Activated gamma-delta T cell treated with Interleukin-2 at 50 U/mL for 16 hours (primary cell): ENCODE results near the gene PGM2.

Source experiments
- DNase-seq: peaks from one replicate; pipeline ENCODE4 v3.0.0-alpha.2; 2020

PGM2 gene

DNA sequence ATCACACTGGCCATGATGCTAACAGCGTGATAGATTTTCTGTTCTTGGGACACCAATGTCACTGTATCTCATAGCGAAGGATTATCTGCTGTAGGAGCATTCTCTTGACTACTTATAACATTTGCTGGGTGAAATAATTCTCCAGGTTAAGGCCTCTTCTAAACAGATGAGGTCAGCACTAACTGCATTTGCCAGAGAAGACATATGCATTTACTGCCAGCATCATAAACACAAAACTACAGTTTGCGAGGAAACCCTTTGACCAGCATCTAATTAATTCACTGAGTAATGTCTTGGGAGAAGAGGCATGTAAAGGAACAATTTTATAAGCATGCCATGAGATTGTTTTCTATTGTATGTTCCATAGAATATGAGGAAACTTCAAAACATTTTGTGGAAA lies 78.3 kb downstream of the PGM2 start:
- DNase-seq = no peak

DNA sequence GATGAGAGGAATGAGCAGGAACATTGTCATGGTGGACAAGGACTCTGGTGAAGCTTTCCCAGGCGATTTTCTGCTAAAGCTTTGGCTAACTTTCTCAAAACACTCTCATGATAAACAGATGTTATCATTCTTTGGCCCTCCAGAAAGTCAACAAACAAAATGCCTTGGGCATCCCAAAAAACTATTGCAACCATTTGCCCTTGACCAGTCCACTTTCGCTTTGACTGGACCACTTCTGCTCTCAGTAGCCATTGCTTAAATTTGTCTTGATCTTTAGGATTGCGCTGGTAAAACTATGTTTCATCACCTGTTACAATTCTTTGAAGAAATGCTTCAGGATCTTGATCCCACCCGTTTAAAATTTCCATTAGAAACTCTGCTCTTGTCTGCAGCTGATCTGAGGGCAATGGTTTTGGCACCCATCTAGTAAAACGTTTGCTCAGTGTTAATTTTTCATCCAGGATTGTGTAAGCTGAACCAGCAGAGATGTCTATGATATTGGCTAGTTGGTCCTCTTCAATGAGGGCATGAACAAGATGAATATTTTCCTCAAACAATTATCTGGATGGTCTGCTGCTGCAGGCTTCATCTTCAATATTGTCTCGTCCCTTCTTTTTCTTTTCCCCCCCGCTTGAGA lies 79.2 kb downstream of the PGM2 start:
- DNase-seq = no peak

DNA sequence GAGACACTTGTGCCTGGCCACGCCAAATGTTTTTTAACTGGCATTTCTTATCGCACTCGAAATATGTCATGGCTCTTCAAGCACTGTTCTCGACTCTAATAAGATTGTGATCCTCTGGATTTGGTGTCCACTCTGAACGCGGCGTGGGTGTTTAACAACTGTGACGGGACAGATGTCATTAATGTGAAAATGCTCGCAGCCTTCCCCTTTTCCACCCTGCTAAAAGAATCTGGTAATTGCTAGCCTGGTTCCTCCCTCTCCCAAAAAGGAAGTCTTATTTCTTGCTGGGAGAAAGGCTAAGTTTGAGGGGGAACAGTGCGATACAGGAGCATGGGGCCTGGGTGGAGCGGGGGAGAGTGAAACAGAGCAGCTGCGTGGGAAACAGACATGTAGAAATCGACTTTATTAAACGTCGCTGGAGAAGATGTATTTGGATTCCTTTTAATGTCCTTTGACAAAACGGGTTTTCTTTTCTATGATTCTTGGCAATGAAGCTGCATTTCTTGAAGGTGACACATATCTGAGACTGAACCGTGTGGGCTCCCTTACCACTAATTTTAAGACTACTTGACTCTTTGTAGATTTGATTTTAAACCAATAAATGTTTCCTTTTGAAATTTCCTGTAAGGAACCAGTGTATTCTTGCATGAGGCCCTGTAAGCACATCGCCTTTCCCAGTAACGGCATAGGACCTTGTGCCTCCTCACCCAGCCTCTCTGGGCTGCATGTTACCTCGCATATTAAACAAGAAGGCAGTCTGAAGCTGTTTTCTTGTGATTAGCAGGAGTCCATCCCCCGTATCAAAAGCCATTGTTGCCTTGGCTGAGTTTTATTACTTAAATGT lies 82.2 kb downstream of the PGM2 start:
- DNase-seq = no peak

DNA sequence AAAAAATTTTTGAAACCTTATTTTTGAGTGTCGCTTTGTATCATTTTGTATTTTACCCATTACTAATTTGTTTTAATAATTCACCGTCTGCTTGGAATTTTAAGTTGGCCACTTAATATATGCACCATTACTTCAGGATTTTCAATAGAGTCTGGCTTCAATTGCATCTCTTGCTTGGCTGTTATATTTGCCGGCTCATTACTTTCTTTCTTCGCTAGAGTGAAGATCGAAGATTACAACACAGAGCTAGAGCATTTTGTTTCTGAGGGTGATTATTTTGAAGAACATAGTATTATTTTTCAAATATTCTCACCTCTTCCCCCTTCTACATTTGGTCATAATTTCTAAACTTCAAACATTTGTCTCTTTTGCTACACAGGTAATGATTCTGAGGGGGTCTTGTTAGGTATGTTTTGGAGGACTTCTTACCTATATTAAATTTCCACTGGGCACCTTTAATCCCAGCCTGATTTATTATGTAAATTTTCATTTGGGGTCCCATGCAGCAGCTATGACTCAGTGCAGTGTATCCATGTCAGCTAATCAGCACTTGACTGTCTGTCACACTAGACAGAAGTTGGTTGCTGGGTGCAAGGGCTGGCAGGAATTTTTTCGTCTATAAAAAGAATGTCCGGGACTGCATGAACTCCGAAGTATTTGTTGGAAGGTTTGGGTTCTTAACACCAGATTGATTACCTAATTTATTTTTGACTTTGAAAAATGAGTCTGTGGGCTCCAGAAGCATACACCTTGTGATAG lies 83.0 kb downstream of the PGM2 start:
- DNase-seq = no peak

DNA sequence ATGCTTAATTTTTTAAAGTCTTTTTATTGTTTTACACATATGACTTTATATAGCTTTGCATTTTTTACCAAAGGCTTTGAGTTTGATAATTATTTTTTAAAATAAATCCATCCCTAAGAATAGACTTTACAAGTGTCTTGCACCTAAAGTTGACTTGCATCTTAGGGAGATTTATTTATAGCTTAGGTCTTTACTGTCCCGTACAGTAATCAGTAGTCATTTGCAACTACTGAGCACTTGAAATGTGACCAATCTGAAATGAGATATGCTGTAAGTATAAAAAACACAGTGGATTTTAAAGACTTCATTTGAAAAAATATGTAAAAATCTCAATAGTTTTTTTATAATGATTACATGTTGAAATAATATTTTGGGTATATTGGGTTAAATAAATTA lies 83.6 kb downstream of the PGM2 start:
- DNase-seq = no peak
